T-helper 17 cell (primary cell): ENCODE measurements around the gene WWC1. TPM values are rescaled to one million over a fixed set of nuclear protein-coding genes. Genes with fewer than 3 reads are reported as not detected.

ENCODE experiments used
- total RNA-seq, 4 donors: library from RNA in 2 of 4; stranded (reverse) in 2 of 4; gene quantifications; one replicate each; pipeline ENCODE4 v1.2.3 and lab custom pipeline; 2022 to 2026

The WWC1 gene
- total RNA-seq, 2 donors from 2014 or later: 5.4 TPM

Other genes starting within 250 kb of the WWC1 start
- 10 to 100 TPM; 49.8 to 57.0 TPM for gene RARS1, start 194.8 kb downstream of the WWC1 start, total RNA-seq
- not detected for gene FBLL1, start 237.7 kb downstream of the WWC1 start, total RNA-seq